GM12891 (cell line): Measurements from ENCODE around the gene RIMS1.

Experiments used
- POLR2A ChIP-seq: IDR thresholded peaks from 2 replicates; pipeline ENCODE4 v1.6.1; 2011; ENCODE audit warnings: low read depth, low read length, control low read depth
- POLR2AphosphoS5 ChIP-seq: IDR thresholded peaks from 2 replicates; pipeline ENCODE4 v1.6.1; 2011; ENCODE audit warnings: low read depth, low read length, control low read depth
- TAF1 ChIP-seq: IDR thresholded peaks from 2 replicates; pipeline ENCODE4 v1.6.1; 2011; ENCODE audit warnings: low read depth, low read length, control low read depth

GRCh38 chr6:72287801-72288200 is 401.5 kb downstream of the RIMS1 start:
- no peak for TF ChIP-seq POLR2A
- no peak for TF ChIP-seq TAF1
- TF ChIP-seq POLR2AphosphoS5: no peak
